HepG2 (cell line): ENCODE measurements around the gene CCNB3. TPM values are rescaled to one million over a fixed set of nuclear protein-coding genes. Genes with fewer than 3 reads are reported as not detected.

Source experiments
- ATAC-seq: fragments of 200-7000 bp; cut with Tn5 transposase; 3 replicates; pipeline ENCODE4 v1.9.1; 2020; ENCODE audit warnings: mild to moderate bottlenecking, moderate library complexity
- BruUV-seq: library from RNA; stranded (reverse); fragments of 400-500 nt; replicated peaks from 2 replicates; lab custom pipeline; 2021; lab: Mats Ljungman, UMichigan
- CTCF ChIA-PET: fragments of 300-600 bp; formaldehyde crosslinking; extraction: SDS; loops from one replicate; lab custom pipeline; 2021; ENCODE audit warnings: low total read pairs, inconsistent platforms, low intra/inter-chr PET ratio; lab: Yijun Ruan, JAX
- POLR2A ChIA-PET: fragments of 350-600 bp; sonication (Branson Sonifier 250); formaldehyde crosslinking; loops from one replicate; lab custom pipeline; 2020; ENCODE audit warnings: antibody characterized with exemption, inconsistent platforms; lab: Yijun Ruan, JAX
- DNase-seq: peaks from one replicate; pipeline ENCODE4 v3.0.0-alpha.2; 2015; ENCODE audit warnings: low spot score
- FAIRE-seq: peaks from 3 replicates; lab custom pipeline; 2011; peaks lifted over from hg19 to GRCh38; lab: Jason Lieb, UNC
- H2AFZ ChIP-seq: one replicate; pipeline ENCODE4 v1.6.1; 2011; ENCODE audit warnings: low read length, inconsistent platforms
- H3K27ac ChIP-seq: fragments of 300-600 bp; 3 replicates; pipeline ENCODE4 v1.8.0; 2011; ENCODE audit warnings: mixed run types, mild to moderate bottlenecking, mixed read lengths, low read length, inconsistent platforms; ENCODE audit not compliant: insufficient read depth; ENCODE audit errors: extremely low read length
- H3K27me3 ChIP-seq, 2 experiments: fragments of 200-600 bp in 1 of 2; 2 replicates in 1 of 2; 3 replicates in 1 of 2; pipeline versions ENCODE4 v1.6.0 to v1.8.0; 2011; ENCODE audit warnings: low read length in 2 of 2, mild to moderate bottlenecking in 2 of 2, moderate library complexity in 2 of 2, inconsistent platforms in 1 of 2; ENCODE audit not compliant: insufficient read depth in 2 of 2, control insufficient read depth in 1 of 2
- H3K36me3 ChIP-seq, 2 experiments: fragments of 200-600 bp in 1 of 2; replicated peaks in 1 of 2; 2 replicates in 1 of 2; 3 replicates in 1 of 2; pipeline versions ENCODE4 v1.5.1 to v1.8.0; 2011; ENCODE audit warnings: low read length in 2 of 2, inconsistent platforms in 1 of 2; ENCODE audit not compliant: insufficient read depth in 2 of 2, control insufficient read depth in 1 of 2
- H3K4me1 ChIP-seq: 2 replicates; pipeline ENCODE4 v1.5.1; 2012; ENCODE audit warnings: low read length, inconsistent platforms; ENCODE audit not compliant: insufficient read depth
- H3K4me2 ChIP-seq: 2 replicates; pipeline ENCODE4 v1.6.0; 2011; ENCODE audit warnings: low read depth, low read length, inconsistent platforms
- H3K4me3 ChIP-seq, 3 experiments: fragments of 200-600 bp in 1 of 3; sonication (generic), shearing (Covaris generic) in 1 of 3; replicated peaks in 1 of 3; 2 replicates each; pipeline ENCODE4 v1.5.1; 2011 to 2016; ENCODE audit warnings: low read length in 3 of 3, inconsistent platforms in 2 of 3, low read depth in 2 of 3, mild to moderate bottlenecking in 2 of 3, control low read depth in 1 of 3, mixed read lengths in 1 of 3; ENCODE audit not compliant: insufficient read depth in 1 of 3
- H3K79me2 ChIP-seq: one replicate; pipeline ENCODE4 v1.6.1; 2011; ENCODE audit warnings: low read length, inconsistent platforms; ENCODE audit not compliant: insufficient read depth
- H3K9ac ChIP-seq: 2 replicates; pipeline ENCODE4 v1.6.0; 2011; ENCODE audit warnings: mild to moderate bottlenecking, low read depth, low read length, inconsistent platforms; ENCODE audit not compliant: insufficient read depth
- H3K9me3 ChIP-seq: 2 replicates; pipeline ENCODE4 v1.5.1; 2012; ENCODE audit warnings: mild to moderate bottlenecking, low read length
- H4K20me1 ChIP-seq: 2 replicates; pipeline ENCODE4 v1.6.0; 2011; ENCODE audit warnings: inconsistent platforms, mild to moderate bottlenecking, low read length, moderate library complexity; ENCODE audit not compliant: insufficient read depth
- FOXA1 ChIP-seq, 2 experiments: fragments of 450-650 bp in 1 of 2; sonication (generic) in 1 of 2; formaldehyde crosslinking in 1 of 2; IDR thresholded peaks; 2 replicates each; pipeline versions ENCODE4 v1.4.0 to v1.6.1; 2016 to 2020; ENCODE audit warnings: missing genetic modification reagents in 1 of 2
- ISX ChIP-seq: sonication (generic); formaldehyde crosslinking; conservative IDR thresholded peaks from 2 replicates; pipeline ENCODE4 v1.5.0; 2020; ENCODE audit warnings: missing genetic modification reagents
- JUN ChIP-seq: sonication (generic); formaldehyde crosslinking; IDR thresholded peaks from 2 replicates; pipeline ENCODE4 v1.4.0; 2020; ENCODE audit warnings: mild to moderate bottlenecking, missing genetic modification reagents
- NCOA2 ChIP-seq: sonication (generic); formaldehyde crosslinking; IDR thresholded peaks from 2 replicates; pipeline ENCODE4 v1.8.0; 2022; ENCODE audit warnings: inconsistent platforms
- TAF1 ChIP-seq: sonication (generic); formaldehyde crosslinking; IDR thresholded peaks from 2 replicates; pipeline ENCODE4 v1.4.0; 2020; ENCODE audit warnings: missing genetic modification reagents
- ZNF337 ChIP-seq: sonication (generic); formaldehyde crosslinking; IDR thresholded peaks from 2 replicates; pipeline ENCODE4 v1.5.1; 2020; ENCODE audit warnings: missing genetic modification reagents, low read depth, mild to moderate bottlenecking, borderline replicate concordance
- ZNF687 ChIP-seq: sonication (generic); formaldehyde crosslinking; IDR thresholded peaks from 2 replicates; pipeline ENCODE4 v1.5.1; 2020; ENCODE audit warnings: mild to moderate bottlenecking, missing genetic modification reagents, moderate library complexity
- WGBS: methylation state at CpG from one replicate; pipeline ENCODE4 v1.1.6; 2017; ENCODE audit warnings: low lambda C conversion rate; 5-methylcytosine and 5-hydroxymethylcytosine counted together
- in situ Hi-C: cut with HindIII; loops from 2 replicates; pipeline ENCODE4 v1.10.0; 2017; ENCODE audit warnings: low pct_unique_long_range_greater_than_20kb; ENCODE audit not compliant: extremely low pct_ligation_motif_present
- intact Hi-C: fragments of 100-400 bp; cut with micrococcal nuclease; formaldehyde crosslinking; loops from one replicate; pipeline ENCODE4 v1.10.0; 2022; ENCODE audit not compliant: unreplicated experiment
- polyA plus RNA-seq, 8 experiments: library from polyadenylated mRNA; depleted of rRNA in 3 of 8; stranded (reverse) in 7 of 8; unstranded in 1 of 8; fragments of >200 nt; fragmentation: Illumina TruSeq in 4 of 8; extraction: Trizol in 4 of 8; gene quantifications; 2 replicates each; pipeline versions ENCODE4 v1.2.1 to v1.2.3, GENCODE V29; 2011 to 2016; ENCODE audit warnings: low read depth in 4 of 8, missing spikeins in 1 of 8, mixed read lengths in 1 of 8; ENCODE audit not compliant: insufficient read depth in 1 of 8
- total RNA-seq, 5 experiments: library from RNA; depleted of rRNA; stranded (reverse); fragments of >200 nt; fragmentation: Illumina TruSeq; extraction: Trizol; gene quantifications; 2 replicates each; pipeline ENCODE4 v1.2.3, GENCODE V29; 2016; ENCODE audit warnings: low read depth in 1 of 5
- TF ChIP-seq, protein P1 (sequence below): IDR thresholded peaks from 2 replicates; pipeline ENCODE4 v1.6.1; 2016; ENCODE audit warnings: missing compliant biosample characterization, missing genetic modification reagents, borderline replicate concordance

Gene CCNB3
- total and polyA plus RNA-seq, 2 of the 13 experiments (the other 11 are each of a cell fraction or from before 2014, with no cell fraction given), result 0.04 to 0.07 TPM

DNA sequence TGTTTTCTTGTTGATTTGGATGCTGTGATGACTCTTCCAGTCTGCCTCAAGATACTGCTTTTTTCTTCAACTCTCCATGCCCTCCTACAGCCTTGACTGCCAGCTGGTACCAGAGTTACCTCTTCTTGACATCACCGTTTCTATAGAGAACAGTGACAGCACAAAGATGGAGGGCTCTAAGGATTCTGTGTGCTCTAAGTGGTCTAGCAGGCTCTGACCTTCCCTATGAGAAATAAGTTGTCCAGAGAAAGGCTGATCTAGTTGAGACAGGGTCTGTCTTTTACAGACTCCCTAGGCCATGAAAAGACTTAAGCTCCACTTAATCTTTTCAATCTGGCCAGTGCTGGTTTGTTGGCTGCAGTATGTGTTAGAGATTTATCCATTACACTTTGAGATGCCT, 3.7 kb upstream of the CCNB3 start, which contains the start of gene AKAP4:
TSS of gene AKAP4 (minus strand) at position 101 of the 400 bp plus-strand sequence. CDS start 118 bp downstream, outside the sequence.
- Histone ChIP-seq H3K27me3 (no peaks in the 10 kb centered on the region), H3K9ac (no peak within 1 kb of the TSS), H3K4me1 (peaks cover 16% of the 10 kb centered on the region), H3K4me3 (no peak within 1 kb of the TSS), H3K36me3 (no peaks in the 10 kb centered on the region), H3K27ac (no peak within 1 kb of the TSS), H3K4me2 (no peak within 1 kb of the TSS), H2AFZ (no peak within 1 kb of the TSS), H4K20me1 (no peaks in the 10 kb centered on the region), H3K79me2 (no peaks in the 10 kb centered on the region), H3K9me3 (no peaks in the 10 kb centered on the region)
- no TSS peak for BruUV-seq
- 86% methylated on average over 1 of the region's 1 CpG for WGBS
- intact Hi-C loops (loop anchor here (1.0 to 5.0 kb wide), 2 partner anchors 103 to 284 kb away; no protein-coding TSS in a partner anchor), in situ Hi-C loops (loop anchor here (5.0 kb wide), 1 partner anchor 94 kb away; no protein-coding TSS in a partner anchor)
- ChIA-PET CTCF (no interaction called here), POLR2A (no interaction called here)
- DNase-seq (no peak), ATAC-seq (no peak), FAIRE-seq (no peak)
- TF ChIP-seq, protein P1, sequence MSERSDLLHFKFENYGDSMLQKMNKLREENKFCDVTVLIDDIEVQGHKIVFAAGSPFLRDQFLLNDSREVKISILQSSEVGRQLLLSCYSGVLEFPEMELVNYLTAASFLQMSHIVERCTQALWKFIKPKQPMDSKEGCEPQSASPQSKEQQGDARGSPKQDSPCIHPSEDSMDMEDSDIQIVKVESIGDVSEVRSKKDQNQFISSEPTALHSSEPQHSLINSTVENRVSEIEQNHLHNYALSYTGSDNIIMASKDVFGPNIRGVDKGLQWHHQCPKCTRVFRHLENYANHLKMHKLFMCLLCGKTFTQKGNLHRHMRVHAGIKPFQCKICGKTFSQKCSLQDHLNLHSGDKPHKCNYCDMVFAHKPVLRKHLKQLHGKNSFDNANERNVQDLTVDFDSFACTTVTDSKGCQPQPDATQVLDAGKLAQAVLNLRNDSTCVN (CRISPR knock-in tag), result no peak
- no peak for TF ChIP-seq JUN
- TF ChIP-seq ZNF337 (CRISPR knock-in tag), result no peak
- TF ChIP-seq ZNF687 (CRISPR knock-in tag), result no peak
- TF ChIP-seq TAF1 (CRISPR knock-in tag), result no peak
- no peak for TF ChIP-seq FOXA1 (IDR thresholded peaks at IDR 0.05)
- TF ChIP-seq FOXA1 (CRISPR knock-in tag; IDR thresholded peaks at IDR 0.05), result no peak
- no peak for TF ChIP-seq NCOA2
- no peak for TF ChIP-seq ISX (CRISPR knock-in tag)
